Neuron (in vitro differentiated cells): Measurements from ENCODE around the gene TGM3.

Experiments
- H2AFZ ChIP-seq: one replicate; pipeline ENCODE4 v1.6.1; 2013; ENCODE audit warnings: low read depth, mild to moderate bottlenecking, inconsistent platforms, low read length, moderate library complexity
- H3K27me3 ChIP-seq: one replicate; pipeline ENCODE4 v1.6.1; 2013; ENCODE audit warnings: low read length; ENCODE audit not compliant: insufficient read depth
- H3K36me3 ChIP-seq: one replicate; pipeline ENCODE4 v1.6.1; 2013; ENCODE audit warnings: low read length; ENCODE audit not compliant: insufficient read depth
- H3K4me1 ChIP-seq: one replicate; pipeline ENCODE4 v1.6.1; 2013; ENCODE audit warnings: low read length; ENCODE audit not compliant: insufficient read depth
- H3K4me3 ChIP-seq: 2 replicates; pipeline ENCODE4 v1.5.1; 2013; ENCODE audit warnings: mild to moderate bottlenecking, low read length, moderate library complexity
- H3K9me3 ChIP-seq: one replicate; pipeline ENCODE4 v1.6.1; 2013; ENCODE audit warnings: low read length

The TGM3 gene

GRCh38 chr20:2295886-2296515, at the start of gene TGM3:
Gene TGM3 (plus strand): TSS chr20:2296001. CDS start chr20:2296064, 63 bp downstream.
- H2AFZ ChIP-seq: no peak within 1 kb of the TSS
- peaks cover 6% of the 10 kb centered on the region for H3K4me1 ChIP-seq
- no peaks in the 10 kb centered on the region for H3K36me3 ChIP-seq
- H3K4me3 ChIP-seq: no peak within 1 kb of the TSS
- H3K27me3 ChIP-seq: peaks cover 18% of the 10 kb centered on the region
- H3K9me3 ChIP-seq: no peaks in the 10 kb centered on the region

GRCh38 chr20:2246069-2246491, 49.7 kb upstream of the TGM3 start:
- Histone ChIP-seq H3K4me1 (peaks cover 20% of the 10 kb centered on the region), H3K36me3 (no peaks in the 10 kb centered on the region), H3K9me3 (no peaks in the 10 kb centered on the region), H3K27me3 (no peaks in the 10 kb centered on the region), H2AFZ (no peak overlapping the region), H3K4me3 (no peak overlapping the region)

GRCh38 chr20:2248837-2249236, 47.0 kb upstream of the TGM3 start:
- Histone ChIP-seq H3K36me3 (no peaks in the 10 kb centered on the region), H3K4me1 (peaks cover 29% of the 10 kb centered on the region), H3K4me3 (no peak overlapping the region), H3K27me3 (no peaks in the 10 kb centered on the region), H3K9me3 (no peaks in the 10 kb centered on the region), H2AFZ (no peak overlapping the region)

DNA sequence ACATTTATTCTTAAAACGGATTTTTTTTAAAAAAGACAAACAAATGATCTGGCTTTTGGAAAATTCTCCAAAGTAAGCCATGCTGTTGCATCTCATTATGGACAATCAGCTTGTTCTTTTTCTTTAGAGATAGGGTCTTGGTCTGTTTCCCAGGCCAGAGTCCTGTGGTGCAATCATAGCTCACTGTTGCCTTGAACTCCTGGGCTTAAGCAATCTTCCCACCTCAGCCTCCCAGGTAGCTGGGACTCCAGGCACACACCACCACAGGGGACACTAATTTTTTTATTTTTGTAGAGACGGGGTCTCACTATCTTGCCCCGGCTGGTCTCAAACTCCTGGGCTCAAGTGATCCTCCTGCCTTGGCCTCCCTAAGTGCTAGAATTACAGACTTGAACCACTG, 45.9 kb upstream of the TGM3 start:
- Histone ChIP-seq H2AFZ (no peak overlapping the region), H3K9me3 (no peaks in the 10 kb centered on the region), H3K4me1 (peaks cover 24% of the 10 kb centered on the region), H3K36me3 (no peaks in the 10 kb centered on the region), H3K27me3 (no peaks in the 10 kb centered on the region), H3K4me3 (no peak overlapping the region)

GRCh38 chr20:2252419-2252997, 43.3 kb upstream of the TGM3 start:
- Histone ChIP-seq H3K36me3 (no peaks in the 10 kb centered on the region), H3K27me3 (no peaks in the 10 kb centered on the region), H3K4me1 (peaks cover 9% of the 10 kb centered on the region), H2AFZ (no peak overlapping the region), H3K9me3 (no peaks in the 10 kb centered on the region), H3K4me3 (no peak overlapping the region)

GRCh38 chr20:2253256-2253655, 42.5 kb upstream of the TGM3 start:
- Histone ChIP-seq H3K4me3 (no peak overlapping the region), H3K27me3 (no peaks in the 10 kb centered on the region), H2AFZ (no peak overlapping the region), H3K9me3 (no peaks in the 10 kb centered on the region), H3K36me3 (no peaks in the 10 kb centered on the region), H3K4me1 (peaks cover 9% of the 10 kb centered on the region)

- Histone ChIP-seq H3K9me3 (no peaks in the 10 kb centered on the region), H3K36me3 (no peaks in the 10 kb centered on the region), H2AFZ (no peak overlapping the region), H3K27me3 (no peaks in the 10 kb centered on the region), H3K4me3 (no peak overlapping the region), H3K4me1 (peaks cover 9% of the 10 kb centered on the region)
These were observed 41.5 kb upstream of the TGM3 start for GRCh38 chr20:2254333-2254732.

- H3K27me3 ChIP-seq: peaks cover 5% of the 10 kb centered on the region
- H3K36me3 ChIP-seq: no peaks in the 10 kb centered on the region
- no peaks in the 10 kb centered on the region for H3K9me3 ChIP-seq
- peaks cover 9% of the 10 kb centered on the region for H3K4me1 ChIP-seq
- no peak overlapping the region for H3K4me3 ChIP-seq
- no peak overlapping the region for H2AFZ ChIP-seq
These were observed 39.8 kb upstream of the TGM3 start for GRCh38 chr20:2255926-2256531.

DNA sequence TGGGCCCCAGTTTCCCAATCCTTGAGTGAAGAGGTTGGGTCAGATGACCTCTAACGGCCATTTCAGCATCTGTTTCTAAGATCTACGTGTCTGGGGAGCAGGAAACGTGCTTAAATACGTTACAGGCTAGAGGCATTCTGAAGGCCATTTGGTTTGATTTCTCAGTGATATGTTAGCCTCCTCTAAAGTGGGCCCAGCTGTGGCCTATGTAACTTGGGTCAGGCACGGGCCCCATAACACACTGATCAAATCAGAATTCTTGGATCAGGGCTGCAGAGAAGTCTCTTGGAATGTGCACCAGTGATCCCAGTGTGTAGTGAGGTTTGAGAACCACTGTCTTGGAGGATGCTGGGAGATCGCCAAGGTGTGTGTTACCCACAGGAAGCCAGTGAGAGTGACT, 36.1 kb upstream of the TGM3 start:
- H3K9me3 ChIP-seq: no peaks in the 10 kb centered on the region
- peaks cover 5% of the 10 kb centered on the region for H3K27me3 ChIP-seq
- H3K4me1 ChIP-seq: no peaks in the 10 kb centered on the region
- H3K4me3 ChIP-seq: no peak overlapping the region
- no peaks in the 10 kb centered on the region for H3K36me3 ChIP-seq
- no peak overlapping the region for H2AFZ ChIP-seq

GRCh38 chr20:2260250-2260649, 35.6 kb upstream of the TGM3 start:
- no peak overlapping the region for H2AFZ ChIP-seq
- H3K27me3 ChIP-seq: peaks cover 5% of the 10 kb centered on the region
- no peaks in the 10 kb centered on the region for H3K4me1 ChIP-seq
- no peaks in the 10 kb centered on the region for H3K36me3 ChIP-seq
- no peaks in the 10 kb centered on the region for H3K9me3 ChIP-seq
- H3K4me3 ChIP-seq: no peak overlapping the region

- H3K4me1 ChIP-seq: no peaks in the 10 kb centered on the region
- peaks cover 5% of the 10 kb centered on the region for H3K27me3 ChIP-seq
- no peak overlapping the region for H2AFZ ChIP-seq
- no peak overlapping the region for H3K4me3 ChIP-seq
- no peaks in the 10 kb centered on the region for H3K36me3 ChIP-seq
- no peaks in the 10 kb centered on the region for H3K9me3 ChIP-seq
These were observed 34.7 kb upstream of the TGM3 start for GRCh38 chr20:2261046-2261485.

GRCh38 chr20:2261629-2262028, 34.2 kb upstream of the TGM3 start:
- Histone ChIP-seq H3K27me3 (peaks cover 5% of the 10 kb centered on the region), H3K9me3 (no peaks in the 10 kb centered on the region), H3K4me3 (no peak overlapping the region), H3K4me1 (no peaks in the 10 kb centered on the region), H2AFZ (no peak overlapping the region), H3K36me3 (no peaks in the 10 kb centered on the region)

- H2AFZ ChIP-seq: no peak overlapping the region
- H3K4me1 ChIP-seq: no peaks in the 10 kb centered on the region
- H3K36me3 ChIP-seq: no peaks in the 10 kb centered on the region
- H3K4me3 ChIP-seq: no peak overlapping the region
- no peaks in the 10 kb centered on the region for H3K9me3 ChIP-seq
- peaks cover 5% of the 10 kb centered on the region for H3K27me3 ChIP-seq
These were observed 31.7 kb upstream of the TGM3 start for GRCh38 chr20:2264118-2264517.
